Measurements from ENCODE around the gene FICD.
A peak's percentile ranks its signal among the peaks of the same experiment; 100 is the strongest.

The FICD gene

DNA sequence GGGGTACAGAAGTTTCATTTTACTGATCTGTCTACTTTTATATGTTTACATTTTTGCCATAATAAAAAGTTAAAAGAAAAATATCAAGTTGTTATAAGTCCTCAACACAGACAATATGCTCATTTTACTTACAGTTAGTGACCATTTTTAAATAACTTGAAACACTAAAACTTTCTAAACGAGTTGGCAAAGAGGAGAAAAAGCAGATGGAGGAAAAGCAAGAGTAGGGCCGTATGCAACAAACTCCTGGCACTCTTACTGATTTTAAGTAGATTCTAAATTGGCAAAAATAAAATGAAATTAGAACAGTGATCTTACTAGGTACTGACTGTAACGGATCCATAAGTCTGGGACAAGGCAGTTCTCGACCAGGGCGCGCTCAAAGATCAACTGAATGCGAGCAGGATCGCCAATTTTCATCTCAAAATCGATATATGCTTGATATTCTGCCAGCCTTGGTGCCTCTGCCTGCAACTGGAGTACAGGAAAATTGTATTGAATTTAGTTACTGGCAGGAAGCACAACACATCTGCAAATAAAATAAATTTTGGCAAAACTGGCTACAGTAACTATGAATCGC is 23.6 kb downstream of the FICD start:
- DNase-seq, result no peak

DNA sequence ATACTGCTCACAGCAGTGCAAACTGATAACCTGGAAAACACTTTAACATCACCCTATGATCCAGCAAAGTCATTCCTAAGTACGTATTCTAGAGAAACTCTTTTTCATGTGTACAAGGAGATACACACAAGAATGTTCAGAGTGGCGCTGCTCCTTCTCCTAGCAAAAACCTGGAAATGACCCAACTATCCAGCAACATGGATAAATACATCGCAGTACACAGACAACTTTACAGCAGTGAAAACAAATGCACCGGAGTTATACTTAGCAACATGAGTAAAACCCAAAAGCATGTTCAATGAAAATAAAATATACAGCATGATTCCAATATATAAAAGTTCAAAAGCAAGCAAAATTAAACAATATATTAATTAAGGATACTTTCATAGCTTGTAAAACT is 27.2 kb downstream of the FICD start:
- no peak for DNase-seq

DNA sequence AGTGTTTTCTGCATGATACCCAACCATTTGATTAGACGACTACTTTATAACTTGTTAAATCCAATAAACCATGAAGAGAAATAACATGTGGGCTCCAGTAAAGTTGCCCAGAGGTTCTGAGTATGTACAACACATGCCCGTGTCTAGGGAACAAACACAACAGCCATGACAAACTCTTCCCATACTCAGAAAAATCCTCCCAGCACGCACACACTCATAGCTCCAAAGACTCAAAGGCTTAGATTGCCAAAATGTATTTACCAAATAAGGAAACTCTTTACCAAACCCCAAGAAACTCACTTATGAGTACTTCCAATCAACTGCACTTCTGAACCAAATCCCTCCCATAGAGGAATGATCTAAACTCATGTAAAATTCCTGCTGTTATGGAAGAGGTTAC is 28.6 kb downstream of the FICD start:
- peak; percentile 31 for DNase-seq

DNA sequence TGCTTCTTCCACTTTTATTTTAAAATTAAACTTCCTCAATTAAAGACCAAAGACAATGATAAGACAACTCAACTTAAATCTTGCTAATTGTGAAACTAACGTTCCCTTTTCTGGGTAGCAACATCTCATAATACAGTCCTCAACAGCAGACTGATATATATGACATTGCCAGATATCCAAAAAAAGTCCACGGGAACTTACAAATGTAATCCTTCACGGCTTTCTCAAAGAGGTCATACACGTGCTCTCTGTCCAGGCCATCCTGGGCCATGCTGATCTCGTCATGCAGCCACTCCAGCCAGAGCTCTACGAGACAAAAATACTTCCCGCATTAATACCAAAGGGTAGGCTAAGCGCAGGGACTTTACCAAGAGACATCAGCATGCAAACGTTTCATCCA is 32.6 kb downstream of the FICD start:
- no peak for DNase-seq

DNA sequence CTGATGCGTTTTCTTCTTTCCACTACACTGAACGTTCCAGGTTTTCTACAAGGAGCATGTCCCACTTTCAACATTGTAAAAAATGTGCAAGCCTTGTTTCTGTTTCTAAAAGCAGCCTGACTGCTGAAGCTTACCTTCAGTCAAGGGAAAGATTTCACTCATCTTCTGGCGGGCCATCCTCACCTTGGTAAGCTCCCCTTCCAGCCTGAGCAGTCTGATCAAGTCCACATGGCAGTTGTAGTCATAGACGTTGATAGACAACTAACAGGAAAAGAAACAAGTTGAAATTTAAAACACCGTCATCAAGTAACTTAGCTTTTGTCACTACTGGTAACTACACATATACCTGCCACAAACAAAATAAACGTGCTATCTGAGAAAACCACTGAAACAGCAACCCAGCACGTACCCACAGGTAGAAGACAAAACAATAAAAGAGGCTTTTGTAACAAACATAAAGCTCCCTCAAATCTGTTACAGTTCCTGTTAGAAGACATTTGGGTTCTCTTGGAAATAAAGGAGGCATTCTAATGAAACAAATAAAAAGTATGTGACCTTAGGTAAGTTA is 34.0 kb downstream of the FICD start:
- no peak for DNase-seq

DNA sequence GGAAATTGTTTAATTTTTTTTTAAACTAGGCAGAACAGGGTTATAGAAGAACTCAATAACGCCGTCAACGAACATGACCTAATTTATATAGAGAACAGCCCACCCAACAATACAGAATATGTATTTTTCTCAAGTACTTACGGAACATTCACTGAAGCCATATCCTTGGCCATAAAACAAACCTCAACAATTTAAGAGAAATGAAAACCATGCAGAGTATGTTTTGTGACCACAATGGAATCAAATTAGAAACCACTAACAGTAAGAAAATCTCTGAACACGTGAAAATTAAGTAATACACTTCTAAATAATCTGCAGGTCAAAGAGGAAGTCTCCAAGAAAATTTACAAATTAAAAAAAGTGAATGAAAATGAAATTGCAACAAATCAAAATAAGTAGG is 36.5 kb downstream of the FICD start:
- no peak for DNase-seq

DNA sequence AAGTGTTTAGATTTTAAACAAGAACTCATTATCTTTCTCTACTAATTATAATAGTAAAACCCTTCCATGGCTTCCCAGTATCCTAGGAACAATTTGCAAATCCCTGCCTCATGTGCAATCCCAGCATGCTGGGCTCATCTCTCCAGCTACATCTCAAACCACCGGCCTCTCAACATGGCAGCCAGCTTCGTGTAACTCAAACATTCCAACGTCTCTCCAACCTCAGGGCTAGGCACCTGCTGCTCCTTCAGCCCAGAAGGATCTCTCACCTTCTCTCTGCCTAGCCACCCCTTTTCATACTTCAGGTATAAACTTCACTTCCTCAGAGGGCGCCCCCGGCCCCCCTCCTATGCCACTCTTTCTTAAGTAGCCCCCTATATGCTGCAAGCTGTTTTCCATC is 38.7 kb downstream of the FICD start:
- no peak for DNase-seq

DNA sequence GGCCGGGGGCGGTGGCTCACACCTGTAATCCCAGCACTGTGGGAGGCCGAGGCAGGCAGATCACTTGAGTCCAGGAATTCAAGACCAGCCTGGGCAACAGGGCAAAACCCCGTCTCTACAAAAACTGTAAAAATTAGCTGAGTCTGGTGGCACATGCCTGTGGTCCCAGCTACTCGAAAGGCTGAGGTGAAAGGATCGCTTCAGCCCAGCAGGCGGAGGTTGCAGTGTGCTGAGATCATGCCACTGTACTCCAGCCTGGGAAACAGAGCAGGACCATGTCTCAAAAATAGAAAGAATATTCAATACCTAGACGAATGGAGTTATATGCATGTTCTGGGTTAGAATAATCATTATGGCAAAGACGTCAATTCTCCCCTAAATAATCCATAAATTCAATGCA is 40.3 kb downstream of the FICD start:
- DNase-seq, result peak; percentile 55

DNA sequence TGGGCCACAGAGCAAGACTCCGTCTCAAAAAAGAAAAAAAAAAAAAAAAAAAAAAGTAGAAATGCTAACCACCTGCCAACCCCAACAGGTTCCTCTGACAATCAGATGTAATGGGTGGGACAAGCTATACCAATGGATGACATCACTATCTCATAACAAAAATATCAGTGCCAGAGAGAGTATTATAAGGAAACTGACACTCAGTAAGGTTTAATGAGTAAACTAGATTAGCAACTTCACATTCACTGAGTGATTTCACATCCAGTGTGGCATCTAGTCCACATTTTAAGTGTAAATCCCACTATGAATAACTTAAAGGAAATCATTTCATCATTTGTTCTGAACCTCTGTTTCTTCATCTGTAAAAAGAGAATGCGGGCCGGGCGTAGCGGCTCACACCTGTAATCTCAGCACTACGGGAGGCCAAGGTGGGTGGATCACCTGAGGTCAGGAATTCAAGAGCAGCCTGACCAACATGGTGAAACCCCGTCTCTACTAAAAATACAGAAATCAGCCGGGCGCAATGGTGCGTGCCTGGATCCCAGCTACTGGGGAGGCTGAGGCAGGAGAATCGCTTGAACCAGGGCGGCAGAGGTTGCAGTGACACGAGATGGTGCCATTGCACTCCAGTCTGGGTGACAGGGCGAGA is 44.1 kb downstream of the FICD start:
- peak; percentile 28 for DNase-seq

DNA sequence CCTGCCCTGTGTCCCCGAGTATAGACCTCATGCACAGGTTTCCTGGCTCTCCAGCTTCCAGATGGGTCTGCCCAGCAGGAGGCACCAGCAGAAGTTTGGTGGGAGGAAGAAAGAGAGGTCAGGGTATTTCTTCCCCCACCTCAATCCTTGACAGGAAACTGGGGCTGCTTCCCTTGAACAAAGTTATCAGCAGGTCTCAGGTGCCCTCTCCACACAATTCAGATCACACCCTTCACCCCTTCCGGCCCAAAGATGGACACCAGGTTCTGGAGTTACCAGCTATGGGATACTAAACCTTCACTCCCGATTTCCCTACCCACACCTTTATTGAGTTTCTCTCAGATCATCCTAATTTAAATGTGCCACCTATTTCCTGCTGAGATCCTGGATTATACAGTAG is 44.7 kb downstream of the FICD start:
- DNase-seq, result peak; percentile 46

DNA sequence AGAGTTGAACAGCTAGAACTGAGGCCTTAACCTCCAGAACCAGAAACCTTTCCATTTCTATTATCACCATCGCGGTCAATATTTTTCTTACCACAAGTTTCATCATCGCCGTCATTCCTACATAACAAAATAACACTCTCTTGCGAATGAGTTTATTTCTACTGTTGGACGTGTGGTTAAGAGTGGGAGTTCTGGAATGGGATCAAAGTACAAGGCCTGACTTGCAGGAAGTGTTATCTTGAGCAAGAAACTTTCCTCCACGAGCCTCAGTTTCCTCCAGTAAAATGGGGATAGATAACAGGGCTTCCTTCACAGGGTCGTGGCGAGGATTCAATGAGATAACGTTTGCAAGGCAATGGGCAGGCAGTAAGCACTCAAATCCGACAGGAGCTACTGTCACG is 45.2 kb downstream of the FICD start:
- DNase-seq, result no peak

DNA sequence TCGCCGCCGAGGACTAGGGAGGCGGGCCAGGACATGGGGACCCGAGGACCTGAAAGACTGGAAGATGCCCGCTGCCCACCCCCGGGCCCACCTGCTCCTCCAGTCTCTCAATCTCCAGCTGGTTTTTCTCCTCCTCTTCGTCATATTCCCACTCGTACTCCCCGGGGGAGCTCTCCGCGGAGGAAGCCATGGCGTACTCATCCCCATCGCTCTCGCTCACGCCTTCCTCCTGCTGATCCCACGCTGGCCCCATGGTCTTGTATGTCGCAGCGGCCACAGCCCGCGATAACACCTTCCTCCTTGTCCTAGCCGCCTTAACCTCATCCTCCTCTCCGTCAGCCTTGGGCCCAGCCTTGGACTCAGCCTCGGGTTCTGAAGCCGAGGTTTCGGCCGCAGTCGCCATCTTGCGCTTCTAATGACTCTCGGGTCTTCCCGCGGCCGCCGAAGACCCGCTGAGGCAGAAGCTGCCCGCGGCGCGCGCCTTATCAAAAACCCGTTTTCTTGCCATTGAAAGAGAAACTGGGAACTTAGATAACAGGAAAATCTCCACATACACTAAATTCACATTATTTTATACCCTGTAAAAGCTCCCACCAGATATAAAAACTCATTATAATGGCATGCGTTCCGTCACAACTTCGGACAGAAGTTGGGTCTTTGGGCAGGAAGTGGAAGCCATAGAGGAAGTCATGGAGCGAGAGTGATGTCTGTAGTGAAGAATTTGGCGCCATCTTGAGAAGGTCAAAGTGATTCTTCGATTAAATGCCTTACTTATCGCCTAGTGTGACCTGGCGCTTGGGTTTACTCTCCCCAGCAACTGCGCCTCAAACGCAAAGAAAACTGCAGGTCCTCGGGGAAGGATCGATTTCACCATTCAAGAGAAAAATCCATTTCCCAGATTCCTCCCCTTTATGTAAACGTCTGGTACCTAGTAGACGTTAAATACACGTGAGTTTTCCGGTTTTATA is 46.0 kb downstream of the FICD start, which contains the start of gene SART3:
TSS of gene SART3 (minus strand) at position 422 of the 968 bp plus-strand sequence. CDS start at position 403, 19 bp downstream.
- DNase-seq, result peak; percentile 90

DNA sequence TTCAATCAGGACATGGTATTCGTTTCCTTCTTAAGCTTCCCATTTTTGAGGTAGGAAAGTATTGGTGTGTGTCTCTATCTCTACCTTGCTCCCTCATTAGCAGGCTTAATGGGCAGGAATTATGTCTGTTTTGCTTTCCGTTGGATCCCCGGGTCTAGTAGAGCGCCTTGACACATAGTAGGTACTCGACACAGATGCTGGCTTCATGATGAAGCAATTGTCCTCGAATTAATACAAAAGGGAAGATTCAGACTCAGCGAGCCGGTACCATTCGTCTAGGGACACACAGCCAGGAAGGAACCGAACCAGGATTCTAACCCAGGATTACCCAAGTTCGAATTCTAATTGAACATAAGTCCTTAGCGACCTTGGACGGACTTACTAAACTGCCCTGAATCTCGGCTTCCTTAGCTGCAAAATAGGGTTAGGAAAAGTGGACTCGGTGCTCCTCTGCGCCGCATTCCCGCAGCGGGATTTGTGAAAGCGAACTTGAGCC is 46.8 kb downstream of the FICD start:
- DNase-seq, result no peak

DNA sequence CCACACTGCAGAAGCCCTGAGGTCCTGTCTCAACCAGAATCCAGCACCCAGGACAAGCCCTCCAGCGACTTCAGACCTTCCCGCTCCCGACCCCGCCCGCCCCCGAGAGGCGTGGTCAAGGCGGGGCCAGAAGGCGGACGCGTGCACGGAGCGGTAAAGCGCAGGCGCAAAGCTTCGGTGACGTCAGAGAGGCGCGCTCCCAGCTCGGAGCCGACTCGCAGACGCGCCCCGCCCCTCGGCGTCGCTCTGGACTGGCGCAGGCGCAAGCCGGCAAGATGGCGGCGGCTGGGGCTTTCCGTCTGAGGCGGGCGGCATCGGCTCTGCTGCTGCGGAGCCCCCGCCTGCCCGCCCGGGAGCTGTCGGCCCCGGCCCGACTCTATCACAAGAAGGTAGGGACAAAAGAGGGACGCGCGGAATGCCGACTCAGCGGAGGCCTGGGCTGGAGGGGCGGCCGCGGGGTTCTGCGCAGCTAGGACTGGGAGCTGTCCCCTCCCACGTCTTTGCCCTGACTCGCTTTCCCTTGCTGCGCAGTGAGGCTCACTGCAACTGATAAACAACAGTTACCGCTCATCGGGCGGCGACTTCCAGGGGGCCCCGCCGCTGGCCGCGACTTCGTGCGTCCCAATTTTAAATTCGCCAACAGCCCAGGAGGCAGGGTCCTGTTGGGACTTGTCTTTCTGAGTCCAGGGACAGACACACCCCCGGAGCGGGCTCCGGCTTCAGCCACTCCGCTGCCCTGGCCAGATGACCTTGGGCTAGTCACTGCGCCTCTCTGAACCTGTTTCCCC is 47.5 kb downstream of the FICD start, which contains the start of gene ISCU:
TSS of gene ISCU (plus strand) at position 249 of the 788 bp plus-strand sequence. CDS start at position 276, 27 bp downstream.
- DNase-seq, result peak; percentile 100

DNA sequence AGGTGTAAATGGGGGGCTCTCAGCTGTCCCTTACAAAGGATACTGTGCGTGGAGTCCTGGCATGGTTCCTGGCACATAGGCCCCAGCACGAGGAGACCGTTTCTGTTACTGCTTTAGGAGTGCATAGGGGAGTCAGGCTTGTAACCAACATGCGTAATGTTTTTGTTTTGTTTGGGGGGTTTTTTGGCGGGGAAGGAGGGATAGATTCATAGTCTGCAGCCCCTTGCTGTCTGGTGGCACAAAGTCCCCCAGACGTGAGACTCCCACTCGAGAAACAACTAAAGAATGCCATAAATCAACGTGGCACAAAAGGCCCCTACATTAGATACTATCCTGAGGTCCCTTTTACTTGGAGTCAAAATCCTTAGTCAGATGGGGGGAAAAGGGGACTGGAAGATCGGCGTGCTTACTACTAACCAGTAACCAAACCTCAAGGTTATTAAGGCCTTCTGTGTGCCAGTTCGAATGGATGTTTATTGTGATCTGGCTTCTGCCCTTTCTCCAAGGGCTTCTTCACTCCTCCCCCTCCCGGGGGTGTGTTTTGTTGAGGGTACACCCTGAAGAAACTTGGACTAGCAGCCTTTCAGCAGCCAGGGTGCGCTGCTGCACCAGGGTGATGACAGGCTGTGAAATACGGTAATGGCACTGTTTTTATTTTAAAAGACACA is 48.2 kb downstream of the FICD start:
- peak; percentile 96 for DNase-seq

DNA sequence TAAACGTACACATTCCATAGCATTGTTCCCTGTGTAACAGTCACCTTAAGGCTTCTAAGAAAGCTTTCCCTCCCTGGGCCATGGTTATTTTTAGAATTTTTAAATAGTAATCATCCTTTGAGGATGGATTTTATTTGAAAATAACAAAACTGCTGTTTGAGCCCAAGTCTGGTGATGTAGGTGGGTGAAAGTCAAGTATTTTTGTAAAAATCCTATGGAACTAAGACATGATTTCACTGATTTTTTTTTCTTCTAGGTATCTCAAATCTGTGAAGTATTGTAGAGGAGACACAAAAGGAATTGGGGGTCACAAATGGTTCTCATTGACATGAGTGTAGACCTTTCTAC is 48.7 kb downstream of the FICD start:
- no peak for DNase-seq

DNA sequence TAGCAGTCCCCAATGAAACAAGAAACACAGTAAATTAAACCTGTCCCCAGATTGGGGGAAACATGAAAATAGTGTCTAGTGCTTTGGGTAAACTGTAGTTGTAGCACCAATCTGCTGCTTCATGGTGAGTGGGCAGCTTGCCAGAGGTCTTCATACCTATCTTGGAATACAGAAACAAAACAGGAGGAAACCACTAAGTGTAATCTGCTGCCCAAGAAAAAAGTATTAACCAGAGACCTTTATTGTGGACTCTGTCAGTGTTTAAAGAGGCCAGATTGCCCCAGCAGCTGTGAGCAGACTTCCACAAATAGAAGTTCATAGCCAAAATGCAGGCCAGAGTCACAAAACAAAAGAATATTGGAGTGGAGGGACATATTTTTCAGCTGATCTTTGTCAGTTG is 49.6 kb downstream of the FICD start:
- DNase-seq, result peak; percentile 10

DNA sequence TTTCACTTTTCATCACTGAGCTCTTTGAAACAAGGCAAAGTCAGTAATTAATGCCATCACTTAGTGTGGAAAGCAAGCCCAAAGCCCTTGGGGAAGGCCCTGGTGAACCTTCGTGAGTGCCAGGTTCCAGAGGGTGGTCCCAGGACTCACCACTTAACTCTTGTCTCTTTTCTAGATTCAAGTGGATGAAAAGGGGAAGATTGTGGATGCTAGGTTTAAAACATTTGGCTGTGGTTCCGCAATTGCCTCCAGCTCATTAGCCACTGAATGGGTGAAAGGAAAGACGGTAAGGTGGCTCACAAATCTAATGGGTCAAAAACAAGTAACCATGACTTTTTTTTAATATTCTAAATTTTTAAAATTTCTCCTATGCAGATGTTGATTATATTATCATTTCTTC is 50.1 kb downstream of the FICD start:
- no peak for DNase-seq

DNA sequence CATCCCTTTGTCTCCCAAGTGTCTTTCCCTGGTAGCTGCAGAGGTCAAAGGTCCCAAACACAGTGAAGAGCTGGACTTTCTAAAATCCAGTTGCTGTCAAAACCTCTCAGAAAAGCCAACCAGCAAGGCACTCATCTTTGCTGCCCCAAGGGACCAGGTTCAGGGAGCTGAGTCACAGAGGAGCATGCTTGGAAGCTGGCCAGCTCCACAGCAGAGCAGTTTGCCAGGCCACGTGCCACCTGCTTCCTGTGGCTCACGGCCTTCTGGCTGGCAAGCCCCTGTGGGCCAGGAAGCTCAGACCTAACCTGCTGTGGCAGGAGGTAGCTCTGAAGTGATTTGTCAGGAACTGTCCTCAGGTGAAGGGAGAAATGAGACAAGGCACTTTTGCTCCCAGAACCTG is 50.9 kb downstream of the FICD start:
- DNase-seq, result peak; percentile 43

DNA sequence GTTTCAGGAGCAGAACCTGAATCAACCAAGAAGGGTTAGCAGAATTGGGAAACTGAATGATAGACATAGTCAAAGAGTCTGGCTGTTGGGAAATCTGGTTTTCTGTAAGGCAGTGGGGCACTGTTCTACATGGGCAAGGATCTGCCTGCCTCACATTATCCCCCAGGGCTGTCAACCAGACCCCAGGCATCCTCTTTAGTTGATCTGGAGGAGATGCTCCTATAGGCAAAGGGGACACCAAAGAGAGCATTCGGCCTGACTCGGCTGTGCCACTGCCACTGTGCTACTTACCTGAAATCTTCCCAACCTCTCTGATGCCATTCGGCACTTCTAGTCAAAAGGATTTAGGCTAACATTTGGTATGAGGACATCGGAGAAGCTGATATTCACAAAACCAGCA is 51.4 kb downstream of the FICD start:
- DNase-seq, result no peak

DNA sequence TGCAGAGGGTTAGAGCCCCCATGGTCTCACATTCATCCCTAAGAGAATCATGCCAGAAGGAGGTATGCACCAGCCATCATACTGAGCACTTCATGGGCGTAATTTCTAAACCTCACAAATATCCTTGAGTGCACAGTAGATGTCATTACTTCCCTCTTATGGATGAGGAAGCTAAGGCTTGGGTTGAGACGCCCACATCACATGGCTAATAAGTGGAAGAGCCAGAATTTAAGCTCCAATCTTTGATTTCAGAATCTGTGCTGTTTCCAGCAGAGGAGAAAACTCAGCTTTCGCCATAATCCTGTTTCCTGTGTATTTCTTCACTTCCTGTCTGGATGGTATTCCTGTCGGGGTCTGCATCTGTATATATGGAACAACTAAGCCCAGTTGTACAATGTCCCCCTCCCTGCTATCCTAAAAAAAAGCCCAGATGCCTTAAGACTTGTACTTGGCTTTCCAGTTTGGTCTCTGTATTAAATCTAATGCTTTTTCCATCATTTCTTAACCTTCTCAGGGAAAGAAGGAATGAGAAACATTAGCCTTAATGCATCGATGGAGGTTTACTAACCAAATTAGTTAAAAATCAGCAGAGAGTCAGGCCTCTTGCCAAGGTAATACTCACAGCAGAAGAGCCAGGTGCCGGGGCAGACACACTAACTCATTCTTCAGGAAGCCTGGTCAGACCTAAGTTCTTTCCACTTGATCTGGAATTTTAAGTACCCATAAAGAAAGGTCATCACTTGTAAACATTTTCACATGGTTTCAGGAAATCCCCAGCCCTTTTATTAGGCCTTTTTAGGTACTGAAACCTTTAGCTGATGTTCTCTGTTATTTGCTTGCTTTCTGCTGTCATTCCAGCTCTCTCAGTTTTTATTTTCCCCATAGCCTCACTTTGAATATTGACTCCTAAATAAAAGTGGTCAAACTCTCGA is 52.6 kb downstream of the FICD start:
- DNase-seq, result peak; percentile 22
